Fibroblast of mammary gland (primary cell): ENCODE data around the gene TSPAN15.

Source experiments
- DNase-seq: peaks from one replicate; pipeline ENCODE4 v3.0.0-alpha.2; 2010; ENCODE audit warnings: low read depth
- H3K4me3 ChIP-seq: 2 replicates; pipeline ENCODE4 v1.5.1; 2011; ENCODE audit warnings: low read depth, mild to moderate bottlenecking, low read length, moderate library complexity; ENCODE audit not compliant: control insufficient read depth
- CTCF ChIP-seq: conservative IDR thresholded peaks from 2 replicates; pipeline ENCODE4 v1.5.1; 2011; ENCODE audit warnings: low read depth, low read length, inconsistent platforms; ENCODE audit not compliant: control insufficient read depth, insufficient read depth

TSPAN15 gene

DNA sequence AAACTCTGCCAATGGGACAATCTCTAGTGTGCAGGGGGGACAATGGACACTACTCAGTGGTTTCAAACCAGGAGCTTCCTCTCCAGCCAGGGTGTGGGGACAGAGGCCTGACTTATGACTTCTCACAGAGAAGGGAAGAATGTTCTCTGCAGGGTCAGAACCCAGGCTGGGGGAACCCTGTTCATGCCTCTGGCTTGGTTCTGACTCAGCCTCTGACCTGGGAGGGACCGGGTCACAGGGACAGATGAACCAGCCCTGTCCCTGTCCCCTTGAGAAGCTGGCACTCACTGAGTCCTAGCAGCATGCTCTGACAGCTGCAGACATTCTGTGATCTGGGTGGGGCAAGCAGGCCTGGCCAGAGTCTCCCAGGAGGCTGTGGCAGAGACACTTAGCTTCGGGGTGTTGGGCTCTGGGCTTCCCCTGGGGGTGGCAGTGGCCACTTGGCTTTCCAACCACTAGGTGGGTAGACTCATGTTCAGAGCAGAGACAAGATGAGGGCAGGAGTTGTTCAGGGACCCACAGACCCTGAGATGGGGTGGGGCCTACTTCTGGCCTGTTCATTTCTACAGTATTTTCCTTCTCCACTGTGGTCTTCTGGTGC, 13.6 kb downstream of the TSPAN15 start:
- DNase-seq: no peak
- no peak for TF ChIP-seq CTCF
- no peak overlapping the region for H3K4me3 ChIP-seq

DNA sequence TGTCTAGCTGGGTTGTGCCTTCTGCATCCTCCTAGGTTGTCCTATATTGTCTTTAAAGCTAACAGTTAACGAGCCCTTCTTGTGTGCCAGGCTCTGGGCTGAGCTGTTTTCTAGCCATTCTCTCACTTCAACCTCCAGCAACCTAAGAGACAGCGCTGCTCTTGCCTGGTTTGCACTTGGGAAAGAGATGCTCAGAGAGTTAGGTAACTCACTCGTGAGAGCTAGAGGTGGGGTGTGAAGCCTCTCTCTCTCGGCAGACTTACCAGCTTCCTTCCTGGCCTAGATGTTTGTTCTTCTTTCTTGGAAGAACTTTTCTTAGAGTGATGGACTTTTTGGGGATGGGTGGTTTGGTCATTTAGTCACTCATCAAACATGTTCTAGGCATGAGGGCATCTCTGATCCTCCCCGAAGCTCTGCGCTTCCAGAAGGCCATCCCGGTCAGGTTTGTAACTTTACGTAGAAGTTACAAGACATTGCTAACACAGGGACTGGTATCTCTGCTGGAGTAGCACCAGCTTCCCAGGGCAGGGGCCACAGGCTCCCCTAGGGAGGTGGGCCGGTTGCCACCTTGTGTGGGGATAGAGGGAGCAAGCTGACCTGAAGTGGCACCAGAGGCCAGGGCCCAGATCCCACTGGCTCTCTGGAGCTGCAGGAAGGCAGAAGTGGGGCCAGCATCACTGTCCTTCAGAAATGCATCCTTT, 14.3 kb downstream of the TSPAN15 start:
- no peak for TF ChIP-seq CTCF
- no peak overlapping the region for H3K4me3 ChIP-seq
- no peak for DNase-seq

DNA sequence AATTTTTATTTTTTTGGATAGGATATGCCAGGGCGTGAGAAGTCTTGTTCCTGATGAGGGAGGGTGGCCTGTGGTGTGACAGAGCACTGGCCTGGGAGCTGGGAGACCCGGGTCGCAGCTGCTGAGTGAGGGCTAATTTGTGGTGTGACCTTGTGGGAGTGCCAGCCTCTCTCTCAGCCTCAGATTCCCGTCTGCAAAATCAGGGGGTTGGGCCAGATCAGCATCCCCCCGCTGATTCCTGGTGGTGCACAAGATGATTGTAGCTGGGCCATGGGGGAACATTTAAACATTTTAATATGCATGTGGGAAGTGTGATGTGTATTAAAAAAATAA, 14.9 kb downstream of the TSPAN15 start:
- TF ChIP-seq CTCF: no peak
- no peak for DNase-seq
- H3K4me3 ChIP-seq: no peak overlapping the region

DNA sequence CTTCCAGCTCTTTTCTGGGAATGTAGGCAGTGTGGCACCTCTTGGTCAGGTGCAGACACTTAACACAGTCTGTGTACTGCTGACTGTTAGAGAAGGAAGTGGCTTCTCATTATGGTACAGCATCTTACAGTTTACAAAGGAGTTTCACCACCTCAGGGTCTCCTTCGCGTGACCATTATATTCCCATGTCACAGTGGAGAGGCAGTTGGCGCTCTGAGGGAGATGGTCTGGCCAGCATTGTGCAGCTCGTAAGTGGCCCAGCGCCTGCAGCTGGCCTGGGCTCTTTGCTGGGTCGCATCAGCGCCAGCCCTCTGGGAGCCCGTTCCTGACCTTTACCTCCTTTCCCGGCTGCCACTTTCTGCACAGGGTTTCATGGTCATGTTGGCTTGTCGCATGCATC, 15.4 kb downstream of the TSPAN15 start:
- no peak for DNase-seq
- TF ChIP-seq CTCF: no peak
- no peak overlapping the region for H3K4me3 ChIP-seq

GRCh38 chr10:69467928-69468750, 16.9 kb downstream of the TSPAN15 start:
- H3K4me3 ChIP-seq: no peak overlapping the region
- DNase-seq: no peak
- TF ChIP-seq CTCF: no peak

GRCh38 chr10:69468751-69469089, 17.5 kb downstream of the TSPAN15 start:
- no peak for DNase-seq
- no peak overlapping the region for H3K4me3 ChIP-seq
- no peak for TF ChIP-seq CTCF
